Measurements from ENCODE around the gene RELB. TPM values are rescaled to one million over a fixed set of nuclear protein-coding genes. Genes with fewer than 3 reads are reported as not detected.

RELB gene
- total RNA-seq, 2 donors from 2014 or later, result 9.5 to 14.5 TPM

DNA sequence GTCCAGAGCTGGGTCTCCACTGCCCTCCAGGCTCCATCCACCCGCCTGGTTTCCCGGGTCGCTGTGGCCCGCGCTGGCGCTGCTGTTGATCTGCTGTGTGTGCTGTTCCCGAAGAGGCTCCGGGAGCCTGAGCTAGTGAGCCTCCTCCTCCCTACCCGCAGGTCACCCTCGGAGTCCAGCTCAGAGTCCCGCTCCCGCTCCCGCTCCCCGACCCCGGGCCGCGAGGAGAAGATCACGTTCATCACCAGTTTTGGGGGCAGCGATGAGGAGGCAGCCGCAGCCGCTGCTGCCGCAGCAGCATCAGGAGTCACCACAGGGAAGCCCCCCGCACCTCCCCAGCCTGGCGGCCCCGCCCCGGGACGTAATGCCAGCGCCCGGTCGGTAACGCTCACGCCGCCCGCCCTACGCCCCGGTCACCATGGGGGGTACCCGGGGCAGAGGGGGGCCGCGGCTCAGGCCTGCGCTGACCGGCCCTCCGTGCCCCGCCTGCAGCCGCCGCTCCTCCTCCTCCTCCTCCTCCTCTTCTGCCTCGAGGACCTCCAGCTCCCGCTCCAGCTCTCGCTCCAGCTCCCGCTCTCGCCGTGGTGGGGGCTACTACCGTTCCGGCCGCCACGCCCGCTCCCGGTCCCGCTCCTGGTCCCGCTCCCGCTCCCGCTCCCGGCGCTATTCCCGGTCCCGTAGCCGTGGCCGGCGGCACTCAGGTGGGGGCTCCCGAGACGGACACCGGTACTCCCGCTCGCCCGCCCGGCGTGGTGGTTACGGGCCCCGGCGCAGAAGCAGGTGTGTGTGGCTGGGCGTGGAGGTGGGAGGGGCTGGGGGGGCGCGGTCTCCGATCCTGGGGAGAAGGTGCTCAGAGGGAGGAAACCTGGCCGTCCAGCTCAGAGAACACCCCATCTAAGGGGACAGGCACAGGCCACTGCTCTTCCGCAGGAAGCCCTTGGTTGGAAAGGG, 62.9 kb downstream of the RELB start:
- H3K27ac Mint-ChIP-seq, result no peak overlapping the region
- Histone ChIP-seq H3K27me3 (ENCODE audit: control insufficient read depth, insufficient read depth, low read length, poor library complexity, severe bottlenecking) (no peaks in the 10 kb centered on the region), H3K9ac (ENCODE audit: extremely low read depth, low read length, poor library complexity, severe bottlenecking) (no peak overlapping the region), H3K9me3 (ENCODE audit: control insufficient read depth, low read length) (no peaks in the 10 kb centered on the region), H3K4me3 (ENCODE audit: low read length) (no peak overlapping the region), H3K27ac (ENCODE audit: low read depth, low read length) (no peak overlapping the region), H3K4me1 (ENCODE audit: control insufficient read depth, insufficient read depth, low read length) (no peaks in the 10 kb centered on the region), H3K36me3 (ENCODE audit: control insufficient read depth, insufficient read depth, low read length) (peaks cover 58% of the 10 kb centered on the region)
- TF ChIP-seq, protein P1, sequence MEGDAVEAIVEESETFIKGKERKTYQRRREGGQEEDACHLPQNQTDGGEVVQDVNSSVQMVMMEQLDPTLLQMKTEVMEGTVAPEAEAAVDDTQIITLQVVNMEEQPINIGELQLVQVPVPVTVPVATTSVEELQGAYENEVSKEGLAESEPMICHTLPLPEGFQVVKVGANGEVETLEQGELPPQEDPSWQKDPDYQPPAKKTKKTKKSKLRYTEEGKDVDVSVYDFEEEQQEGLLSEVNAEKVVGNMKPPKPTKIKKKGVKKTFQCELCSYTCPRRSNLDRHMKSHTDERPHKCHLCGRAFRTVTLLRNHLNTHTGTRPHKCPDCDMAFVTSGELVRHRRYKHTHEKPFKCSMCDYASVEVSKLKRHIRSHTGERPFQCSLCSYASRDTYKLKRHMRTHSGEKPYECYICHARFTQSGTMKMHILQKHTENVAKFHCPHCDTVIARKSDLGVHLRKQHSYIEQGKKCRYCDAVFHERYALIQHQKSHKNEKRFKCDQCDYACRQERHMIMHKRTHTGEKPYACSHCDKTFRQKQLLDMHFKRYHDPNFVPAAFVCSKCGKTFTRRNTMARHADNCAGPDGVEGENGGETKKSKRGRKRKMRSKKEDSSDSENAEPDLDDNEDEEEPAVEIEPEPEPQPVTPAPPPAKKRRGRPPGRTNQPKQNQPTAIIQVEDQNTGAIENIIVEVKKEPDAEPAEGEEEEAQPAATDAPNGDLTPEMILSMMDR (conservative IDR thresholded peaks at IDR 0.05), result no peak
- H3K9me3 Mint-ChIP-seq, result no peaks in the 10 kb centered on the region
- H3K36me3 Mint-ChIP-seq (ENCODE audit: low read depth), result peaks cover 64% of the 10 kb centered on the region
- no peak overlapping the region for H3K4me3 Mint-ChIP-seq
- no peaks in the 10 kb centered on the region for H3K27me3 Mint-ChIP-seq (ENCODE audit: insufficient read depth)
- peaks cover 6% of the 10 kb centered on the region for H3K4me1 Mint-ChIP-seq
- WGBS, 2 experiments (ENCODE audit: insufficient coverage in 1 of 2, insufficient read length in 1 of 2), result 95 to 96% methylated on average over 59 to 83 of the region's 85 CpGs
- DNase-seq, result no peak

DNA sequence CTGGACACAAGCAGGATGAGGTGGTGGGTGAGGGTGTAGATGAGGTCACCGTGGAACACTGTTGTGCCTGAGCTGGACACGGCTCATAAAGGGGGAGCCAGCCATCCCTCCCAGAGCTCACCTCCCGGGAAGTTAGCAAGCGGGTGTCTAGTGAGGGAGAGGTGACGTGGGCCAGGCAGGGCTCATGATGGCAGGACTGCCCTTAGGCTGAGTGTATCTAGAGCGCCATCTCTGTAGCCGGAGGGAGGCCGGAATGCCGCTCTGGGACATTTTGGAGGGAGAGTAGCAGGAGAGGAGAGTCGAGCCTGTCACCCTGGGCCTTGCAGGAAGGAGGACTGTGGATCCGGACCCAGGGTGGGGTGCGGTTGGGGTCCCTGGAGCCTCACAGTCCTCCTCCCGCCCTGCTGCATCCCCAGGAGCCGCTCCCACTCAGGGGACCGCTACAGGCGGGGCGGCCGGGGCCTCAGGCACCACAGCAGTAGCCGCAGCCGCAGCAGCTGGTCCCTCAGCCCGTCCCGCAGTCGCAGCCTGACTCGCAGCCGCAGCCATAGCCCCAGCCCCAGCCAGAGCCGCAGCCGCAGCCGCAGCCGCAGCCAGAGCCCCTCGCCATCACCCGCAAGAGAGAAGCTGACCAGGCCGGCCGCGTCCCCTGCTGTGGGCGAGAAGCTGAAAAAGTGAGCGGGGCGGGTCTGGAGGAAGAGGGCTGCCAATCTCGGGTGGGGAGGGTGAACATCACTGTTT, 65.8 kb downstream of the RELB start:
- Histone ChIP-seq H3K4me1 (ENCODE audit: control insufficient read depth, insufficient read depth, low read length) (no peaks in the 10 kb centered on the region), H3K9me3 (ENCODE audit: control insufficient read depth, low read length) (no peaks in the 10 kb centered on the region), H3K9ac (ENCODE audit: extremely low read depth, low read length, poor library complexity, severe bottlenecking) (no peak overlapping the region), H3K27ac (ENCODE audit: low read depth, low read length) (no peak overlapping the region), H3K4me3 (ENCODE audit: low read length) (no peak overlapping the region), H3K36me3 (ENCODE audit: control insufficient read depth, insufficient read depth, low read length) (peaks cover 46% of the 10 kb centered on the region), H3K27me3 (ENCODE audit: control insufficient read depth, insufficient read depth, low read length, poor library complexity, severe bottlenecking) (no peaks in the 10 kb centered on the region)
- 94 to 95% methylated on average over 23 to 38 of the region's 38 CpGs for WGBS, 2 experiments (ENCODE audit: insufficient coverage in 1 of 2, insufficient read length in 1 of 2)
- peaks cover 4% of the 10 kb centered on the region for H3K4me1 Mint-ChIP-seq
- H3K9me3 Mint-ChIP-seq, result no peaks in the 10 kb centered on the region
- TF ChIP-seq, protein P1 (conservative IDR thresholded peaks at IDR 0.05), result no peak
- no peaks in the 10 kb centered on the region for H3K27me3 Mint-ChIP-seq (ENCODE audit: insufficient read depth)
- H3K4me3 Mint-ChIP-seq, result no peak overlapping the region
- H3K36me3 Mint-ChIP-seq (ENCODE audit: low read depth), result peaks cover 60% of the 10 kb centered on the region
- H3K27ac Mint-ChIP-seq, result peak overlapping the region; percentile 68
- peak; percentile 59 for DNase-seq

DNA sequence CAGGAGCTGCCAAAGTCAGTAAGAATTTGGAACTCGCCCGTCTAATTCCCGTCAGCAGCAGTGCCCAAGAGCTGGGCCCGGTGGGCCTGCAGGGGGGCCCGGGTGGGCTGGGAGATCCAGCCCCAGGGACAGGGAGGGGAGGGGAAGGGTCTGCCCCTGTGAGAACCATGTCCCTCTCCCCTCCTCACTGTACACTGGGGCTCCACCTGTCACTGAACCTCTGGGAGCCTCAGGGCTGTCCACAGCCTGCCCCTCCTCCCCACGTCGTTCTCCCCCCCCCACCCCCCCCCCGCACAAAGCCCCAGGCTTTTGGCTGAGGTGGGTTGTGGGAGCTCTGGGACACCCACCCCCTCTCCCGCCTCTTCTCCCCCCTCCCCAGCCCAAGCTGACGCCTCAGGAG, 66.8 kb downstream of the RELB start:
- 80 to 95% methylated on average over 2 to 7 of the region's 10 CpGs for WGBS, 2 experiments (ENCODE audit: insufficient coverage in 1 of 2, insufficient read length in 1 of 2)
- no peaks in the 10 kb centered on the region for H3K27me3 Mint-ChIP-seq (ENCODE audit: insufficient read depth)
- H3K36me3 ChIP-seq (ENCODE audit: control insufficient read depth, insufficient read depth, low read length), result peaks cover 44% of the 10 kb centered on the region

More for the DNA sequence above, 66.8 kb downstream of the RELB start:
- H3K36me3 Mint-ChIP-seq (ENCODE audit: low read depth), result peaks cover 59% of the 10 kb centered on the region
- no peaks in the 10 kb centered on the region for H3K9me3 Mint-ChIP-seq
- Histone ChIP-seq H3K27ac (ENCODE audit: low read depth, low read length) (no peak overlapping the region), H3K27me3 (ENCODE audit: control insufficient read depth, insufficient read depth, low read length, poor library complexity, severe bottlenecking) (no peaks in the 10 kb centered on the region), H3K9ac (ENCODE audit: extremely low read depth, low read length, poor library complexity, severe bottlenecking) (no peak overlapping the region), H3K9me3 (ENCODE audit: control insufficient read depth, low read length) (no peaks in the 10 kb centered on the region), H3K4me3 (ENCODE audit: low read length) (no peak overlapping the region), H3K4me1 (ENCODE audit: control insufficient read depth, insufficient read depth, low read length) (no peaks in the 10 kb centered on the region)
- no peak overlapping the region for H3K4me3 Mint-ChIP-seq
- TF ChIP-seq, protein P1 (conservative IDR thresholded peaks at IDR 0.05), result no peak
- no peak overlapping the region for H3K27ac Mint-ChIP-seq
- DNase-seq, result no peak
- H3K4me1 Mint-ChIP-seq, result peaks cover 4% of the 10 kb centered on the region
